Activated CD4-positive, alpha-beta memory T cell treated with anti-CD3 and anti-CD28 coated beads for 36 hours (primary cell): ENCODE results near the gene SORL1. TPM values are rescaled to one million over a fixed set of nuclear protein-coding genes. Genes with fewer than 3 reads are reported as not detected.
"Not testable (repeated sequence)": the region's sequence is repeated elsewhere in the genome, so short reads cannot be mapped to it uniquely, and the experiment has no call there.

Experiments used
- CTCF ChIA-PET: fragments of 350-600 bp; sonication (Branson Sonifier 250); formaldehyde crosslinking; loops from one replicate; lab custom pipeline; 2021; ENCODE audit warnings: antibody characterized with exemption, inconsistent platforms; lab: Charles Lee
- POLR2A ChIA-PET: fragments of 350-600 bp; sonication (Branson Sonifier 250); formaldehyde crosslinking; loops from one replicate; lab custom pipeline; 2021; ENCODE audit warnings: antibody characterized with exemption; lab: Charles Lee
- DNase-seq: peaks from one replicate; pipeline ENCODE4 v3.0.0-alpha.2; 2020
- H3K27ac Mint-ChIP-seq: one replicate; pipeline ENCODE4 v1.8.0; 2021; ENCODE audit warnings: mixed read lengths
- H3K27me3 Mint-ChIP-seq: one replicate; pipeline ENCODE4 v1.8.0; 2021; ENCODE audit warnings: mixed read lengths
- H3K36me3 Mint-ChIP-seq: one replicate; pipeline ENCODE4 v1.8.0; 2021; ENCODE audit warnings: mixed read lengths
- H3K4me1 Mint-ChIP-seq: one replicate; pipeline ENCODE4 v1.8.0; 2021; ENCODE audit warnings: low read depth, mixed read lengths
- H3K4me3 Mint-ChIP-seq: one replicate; pipeline ENCODE4 v1.8.0; 2021; ENCODE audit warnings: mild to moderate bottlenecking, mixed read lengths
- H3K9me3 Mint-ChIP-seq: one replicate; pipeline ENCODE4 v1.8.0; 2021; ENCODE audit warnings: mixed read lengths
- intact Hi-C: fragments of 100-400 bp; cut with micrococcal nuclease; formaldehyde crosslinking; loops from one replicate; pipeline ENCODE4 v1.15.1; 2023
- total RNA-seq, 2 experiments: library from RNA; stranded (reverse); gene quantifications; one replicate each; pipeline ENCODE4 v1.2.3, GENCODE V29; 2021

SORL1 gene
- total RNA-seq, 2 experiments from 2014 or later: 48.1 to 49.3 TPM

- intact Hi-C loops: loop anchor here (1.0 kb wide), 1 partner anchor 39 kb away; no protein-coding TSS in a partner anchor
- Mint-ChIP-seq H3K27me3 (no peaks in the 10 kb centered on the region), H3K4me3 (no peak overlapping the region), H3K4me1 (peaks cover 48% of the 10 kb centered on the region), H3K9me3 (no peaks in the 10 kb centered on the region), H3K27ac (no peak overlapping the region), H3K36me3 (peaks cover 34% of the 10 kb centered on the region)
- DNase-seq: no peak
- ChIA-PET POLR2A (no interaction called here), CTCF (no interaction called here)
These were observed 109.6 kb downstream of the SORL1 start for GRCh38 chr11:121561716-121562115.

- peak; percentile 67 for DNase-seq
- Mint-ChIP-seq H3K36me3 (peaks cover 38% of the 10 kb centered on the region), H3K27me3 (no peaks in the 10 kb centered on the region), H3K4me3 (no peak overlapping the region), H3K9me3 (no peaks in the 10 kb centered on the region), H3K27ac (no peak overlapping the region), H3K4me1 (peaks cover 50% of the 10 kb centered on the region)
- POLR2A ChIA-PET: no interaction called here
- CTCF ChIA-PET: interaction anchor here (0.6 to 1.9 kb wide), 5 partner anchors 13 to 368 kb away, joined by 3 to 4 read pairs (median 3); no protein-coding TSS in a partner anchor
- intact Hi-C loops: loop anchor here (1.0 kb wide), 1 partner anchor 19 kb away; no protein-coding TSS in a partner anchor
These were observed 110.9 kb downstream of the SORL1 start for GRCh38 chr11:121563003-121563402.

GRCh38 chr11:121563900-121564822 is 112.0 kb downstream of the SORL1 start:
- DNase-seq: no peak
- no peak overlapping the region for H3K27ac Mint-ChIP-seq
- CTCF ChIA-PET: interaction anchor here (0.7 to 1.9 kb wide), 5 partner anchors 12 to 369 kb away, joined by 3 to 4 read pairs (median 3); no protein-coding TSS in a partner anchor
- POLR2A ChIA-PET: no interaction called here
- no peaks in the 10 kb centered on the region for H3K27me3 Mint-ChIP-seq
- intact Hi-C loops: loop anchor here (1.0 kb wide), 1 partner anchor 18 kb away; no protein-coding TSS in a partner anchor
- peaks cover 32% of the 10 kb centered on the region for H3K36me3 Mint-ChIP-seq
- H3K4me3 Mint-ChIP-seq: no peak overlapping the region
- peaks cover 50% of the 10 kb centered on the region for H3K4me1 Mint-ChIP-seq
- no peaks in the 10 kb centered on the region for H3K9me3 Mint-ChIP-seq

GRCh38 chr11:121564948-121565684 is 113.0 kb downstream of the SORL1 start:
- H3K4me3 Mint-ChIP-seq: no peak overlapping the region
- no peak for DNase-seq
- peaks cover 47% of the 10 kb centered on the region for H3K4me1 Mint-ChIP-seq
- ChIA-PET POLR2A (no interaction called here), CTCF (interaction anchor here (1.9 kb wide), 1 partner anchor 26 kb away, joined by 4 read pairs; no protein-coding TSS in a partner anchor)
- H3K27ac Mint-ChIP-seq: no peak overlapping the region
- no peaks in the 10 kb centered on the region for H3K9me3 Mint-ChIP-seq
- peaks cover 29% of the 10 kb centered on the region for H3K36me3 Mint-ChIP-seq
- intact Hi-C loops: no loop called here
- H3K27me3 Mint-ChIP-seq: no peaks in the 10 kb centered on the region

- ChIA-PET POLR2A (no interaction called here), CTCF (interaction anchor here (0.6 kb wide), 1 partner anchor 36 kb away, joined by 3 read pairs; no protein-coding TSS in a partner anchor)
- Mint-ChIP-seq H3K4me1 (peaks cover 36% of the 10 kb centered on the region), H3K4me3 (no peak overlapping the region), H3K36me3 (peaks cover 35% of the 10 kb centered on the region), H3K27me3 (no peaks in the 10 kb centered on the region), H3K27ac (no peak overlapping the region), H3K9me3 (no peaks in the 10 kb centered on the region)
- DNase-seq: no peak
- intact Hi-C loops: no loop called here
These were observed 114.4 kb downstream of the SORL1 start for GRCh38 chr11:121566279-121567168.

GRCh38 chr11:121567995-121568394 is 115.9 kb downstream of the SORL1 start:
- ChIA-PET CTCF (no interaction called here), POLR2A (no interaction called here)
- peaks cover 22% of the 10 kb centered on the region for H3K4me1 Mint-ChIP-seq
- no peak overlapping the region for H3K27ac Mint-ChIP-seq
- peaks cover 38% of the 10 kb centered on the region for H3K36me3 Mint-ChIP-seq
- no peak for DNase-seq
- intact Hi-C loops: no loop called here
- no peak overlapping the region for H3K4me3 Mint-ChIP-seq
- H3K9me3 Mint-ChIP-seq: no peaks in the 10 kb centered on the region
- H3K27me3 Mint-ChIP-seq: no peaks in the 10 kb centered on the region

- peaks cover 39% of the 10 kb centered on the region for H3K36me3 Mint-ChIP-seq
- CTCF ChIA-PET: not testable (repeated sequence)
These were observed 117.5 kb downstream of the SORL1 start for GRCh38 chr11:121569332-121570299.

GRCh38 chr11:121570453-121570852 is 118.3 kb downstream of the SORL1 start:
- no peak overlapping the region for H3K4me3 Mint-ChIP-seq
- peaks cover 43% of the 10 kb centered on the region for H3K36me3 Mint-ChIP-seq
- no peak for DNase-seq
- H3K9me3 Mint-ChIP-seq: no peaks in the 10 kb centered on the region
- no peaks in the 10 kb centered on the region for H3K27me3 Mint-ChIP-seq
- no peak overlapping the region for H3K27ac Mint-ChIP-seq
- intact Hi-C loops: no loop called here
- H3K4me1 Mint-ChIP-seq: peaks cover 14% of the 10 kb centered on the region
- CTCF ChIA-PET: no interaction called here
- POLR2A ChIA-PET: no interaction called here

More at GRCh38 chr11:121569332-121570299, 117.5 kb downstream of the SORL1 start:
- H3K27ac Mint-ChIP-seq, H3K9me3 Mint-ChIP-seq, DNase-seq, H3K4me1 Mint-ChIP-seq, H3K27me3 Mint-ChIP-seq, POLR2A ChIA-PET, H3K4me3 Mint-ChIP-seq, intact Hi-C loops: not testable (repeated sequence)

- intact Hi-C loops: no loop called here
- ChIA-PET CTCF (interaction anchor here (0.6 kb wide), 1 partner anchor 82 kb away, joined by 3 read pairs; no protein-coding TSS in a partner anchor), POLR2A (no interaction called here)
- no peak overlapping the region for H3K27ac Mint-ChIP-seq
- no peak overlapping the region for H3K4me3 Mint-ChIP-seq
- H3K36me3 Mint-ChIP-seq: peaks cover 45% of the 10 kb centered on the region
- no peak for DNase-seq
- no peaks in the 10 kb centered on the region for H3K27me3 Mint-ChIP-seq
- H3K9me3 Mint-ChIP-seq: no peaks in the 10 kb centered on the region
- H3K4me1 Mint-ChIP-seq: peaks cover 20% of the 10 kb centered on the region
These were observed 119.4 kb downstream of the SORL1 start for GRCh38 chr11:121571506-121571905.

GRCh38 chr11:121572571-121573059 is 120.5 kb downstream of the SORL1 start:
- H3K27ac Mint-ChIP-seq: peak overlapping the region; percentile 4
- POLR2A ChIA-PET: no interaction called here
- no peaks in the 10 kb centered on the region for H3K27me3 Mint-ChIP-seq

More at GRCh38 chr11:121572571-121573059, 120.5 kb downstream of the SORL1 start:
- DNase-seq: no peak
- CTCF ChIA-PET: no interaction called here
- peaks cover 14% of the 10 kb centered on the region for H3K4me1 Mint-ChIP-seq
- intact Hi-C loops: no loop called here
- H3K4me3 Mint-ChIP-seq: no peak overlapping the region
- H3K9me3 Mint-ChIP-seq: no peaks in the 10 kb centered on the region
- H3K36me3 Mint-ChIP-seq: peaks cover 44% of the 10 kb centered on the region
